Neural progenitor cell (in vitro differentiated cells): ENCODE data around the gene DOCK10.

ENCODE experiments used
- CTCF ChIP-seq: fragments of 200-600 bp; sonication (generic); IDR thresholded peaks from 2 replicates; pipeline ENCODE4 v1.5.1; 2017; ENCODE audit warnings: antibody characterized with exemption, mild to moderate bottlenecking
- EZH2 ChIP-seq: fragments of 200-600 bp; sonication (generic); IDR thresholded peaks from 2 replicates; pipeline ENCODE4 v1.6.1; 2017; ENCODE audit warnings: antibody characterized with exemption, mild to moderate bottlenecking, moderate library complexity
- EZH2phosphoT487 ChIP-seq: fragments of 200-600 bp; sonication (generic); IDR thresholded peaks from 2 replicates; pipeline ENCODE4 v1.6.1; 2017; ENCODE audit warnings: antibody characterized with exemption

- TF ChIP-seq CTCF (no peak), EZH2 (no peak), EZH2phosphoT487 (no peak)
These were observed 239.9 kb downstream of the DOCK10 start for GRCh38 chr2:224802407-224802806.
